ENCODE measurements around the gene ZXDC.

GRCh38 chr3:126401611-126402160 lies 74.0 kb downstream of the ZXDC start:
- TF ChIP-seq POLR2AphosphoS5 (IDR thresholded peaks at IDR 0.05) (no peak), POLR2A (IDR thresholded peaks at IDR 0.05) (no peak), CTCF (IDR thresholded peaks at IDR 0.05) (no peak)

Measured in gastroesophageal sphincter (tissue), 3 donors.